ENCODE measurements around the gene CAT.

DNA sequence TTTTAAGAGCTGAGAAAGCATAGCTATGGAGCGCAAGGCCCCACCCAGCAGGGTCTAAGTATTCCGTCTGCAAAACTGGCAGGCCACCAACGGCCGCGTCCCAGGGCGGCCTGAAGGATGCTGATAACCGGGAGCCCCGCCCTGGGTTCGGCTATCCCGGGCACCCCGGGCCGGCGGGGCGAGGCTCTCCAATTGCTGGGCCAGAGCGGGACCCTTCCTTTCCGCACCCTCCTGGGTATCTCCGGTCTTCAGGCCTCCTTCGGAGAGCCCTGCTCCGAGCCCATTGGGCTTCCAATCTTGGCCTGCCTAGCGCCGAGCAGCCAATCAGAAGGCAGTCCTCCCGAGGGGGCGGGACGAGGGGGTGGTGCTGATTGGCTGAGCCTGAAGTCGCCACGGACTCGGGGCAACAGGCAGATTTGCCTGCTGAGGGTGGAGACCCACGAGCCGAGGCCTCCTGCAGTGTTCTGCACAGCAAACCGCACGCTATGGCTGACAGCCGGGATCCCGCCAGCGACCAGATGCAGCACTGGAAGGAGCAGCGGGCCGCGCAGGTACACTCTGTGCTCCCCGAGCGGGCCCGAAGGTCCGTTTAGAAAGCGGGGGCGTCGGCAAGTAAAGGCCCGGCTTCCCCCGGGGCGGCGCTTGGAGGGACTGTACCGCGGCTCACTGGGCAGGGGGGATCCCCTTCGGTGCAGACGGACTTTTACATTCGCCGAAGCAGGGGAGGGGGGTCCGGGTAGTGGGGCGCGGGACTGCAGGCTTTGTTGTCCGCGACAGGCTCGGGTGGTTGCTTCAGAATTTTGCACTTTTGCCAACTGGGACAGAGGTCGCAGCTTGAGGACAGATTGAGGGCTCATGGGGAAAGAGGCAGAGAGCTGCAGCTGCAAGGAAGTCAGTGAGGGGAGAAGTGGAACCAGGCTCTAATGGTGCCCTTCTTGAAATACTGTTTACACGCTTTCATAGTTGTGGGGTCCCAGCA lies at the start of gene CAT:
- TF ChIP-seq, protein P1, sequence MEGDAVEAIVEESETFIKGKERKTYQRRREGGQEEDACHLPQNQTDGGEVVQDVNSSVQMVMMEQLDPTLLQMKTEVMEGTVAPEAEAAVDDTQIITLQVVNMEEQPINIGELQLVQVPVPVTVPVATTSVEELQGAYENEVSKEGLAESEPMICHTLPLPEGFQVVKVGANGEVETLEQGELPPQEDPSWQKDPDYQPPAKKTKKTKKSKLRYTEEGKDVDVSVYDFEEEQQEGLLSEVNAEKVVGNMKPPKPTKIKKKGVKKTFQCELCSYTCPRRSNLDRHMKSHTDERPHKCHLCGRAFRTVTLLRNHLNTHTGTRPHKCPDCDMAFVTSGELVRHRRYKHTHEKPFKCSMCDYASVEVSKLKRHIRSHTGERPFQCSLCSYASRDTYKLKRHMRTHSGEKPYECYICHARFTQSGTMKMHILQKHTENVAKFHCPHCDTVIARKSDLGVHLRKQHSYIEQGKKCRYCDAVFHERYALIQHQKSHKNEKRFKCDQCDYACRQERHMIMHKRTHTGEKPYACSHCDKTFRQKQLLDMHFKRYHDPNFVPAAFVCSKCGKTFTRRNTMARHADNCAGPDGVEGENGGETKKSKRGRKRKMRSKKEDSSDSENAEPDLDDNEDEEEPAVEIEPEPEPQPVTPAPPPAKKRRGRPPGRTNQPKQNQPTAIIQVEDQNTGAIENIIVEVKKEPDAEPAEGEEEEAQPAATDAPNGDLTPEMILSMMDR (IDR thresholded peaks at IDR 0.05): peak in 1 of 7 experiments; percentile 7
- peak in 1 of 4 donors; percentile 57 for TF ChIP-seq POLR2A (IDR thresholded peaks at IDR 0.05)
